Esophagus muscularis mucosa (tissue), 4 donors: Measurements from ENCODE around the gene ZNF672. TPM values are rescaled to one million over a fixed set of nuclear protein-coding genes. Genes with fewer than 3 reads are reported as not detected.

ENCODE experiments used
- DNase-seq: peaks from one replicate; pipeline ENCODE4 v3.0.0-alpha.2; 2017; ENCODE audit errors: extremely low spot score
- H3K27ac ChIP-seq, 4 donors: fragments of 200-600 bp; sonication (generic); replicated peaks in 1 of 4; 1 replicate in 3 of 4; 2 replicates in 1 of 4; pipeline ENCODE4 v1.5.1; 2016 to 2019; ENCODE audit warnings: mild to moderate bottlenecking in 1 of 4
- H3K27me3 ChIP-seq, 4 donors: fragments of 200-600 bp; sonication (generic); one replicate each; pipeline versions ENCODE4 v1.5.1 to v1.6.0; 2016 to 2019
- H3K36me3 ChIP-seq, 4 donors: fragments of 200-600 bp; sonication (generic); one replicate each; pipeline ENCODE4 v1.5.1; 2016 to 2019
- H3K4me1 ChIP-seq, 4 donors: fragments of 200-600 bp; sonication (generic); one replicate each; pipeline ENCODE4 v1.5.1; 2016 to 2019
- H3K4me3 ChIP-seq, 4 donors: fragments of 200-600 bp; sonication (generic); 1 replicate in 2 of 4; 2 replicates in 2 of 4; pipeline ENCODE4 v1.5.1; 2016 to 2019; ENCODE audit warnings: mild to moderate bottlenecking in 4 of 4, moderate library complexity in 1 of 4
- H3K9me3 ChIP-seq, 4 donors: fragments of 200-600 bp; sonication (generic); 1 replicate in 3 of 4; 2 replicates in 1 of 4; pipeline ENCODE4 v1.5.1; 2016 to 2019
- CTCF ChIP-seq, 3 experiments: fragments of 200-600 bp in 2 of 3; fragments of 450-650 bp in 1 of 3; sonication (generic) in 2 of 3; IDR thresholded peaks; one replicate each; pipeline ENCODE4 v1.5.1; 2017 to 2019; ENCODE audit warnings: antibody characterized with exemption in 3 of 3, mild to moderate bottlenecking in 2 of 3, moderate library complexity in 1 of 3
- EP300 ChIP-seq: sonication (generic); formaldehyde crosslinking; IDR thresholded peaks from one replicate; pipeline ENCODE4 v1.6.1; 2017; ENCODE audit warnings: antibody characterized with exemption
- POLR2A ChIP-seq: fragments of 450-650 bp; IDR thresholded peaks from one replicate; pipeline ENCODE4 v1.6.1; 2017; ENCODE audit warnings: antibody characterized with exemption, moderate library complexity, mild to moderate bottlenecking, low read depth
- POLR2AphosphoS5 ChIP-seq, 2 donors: sonication (generic); formaldehyde crosslinking; IDR thresholded peaks; one replicate each; pipeline ENCODE4 v1.6.1; 2017; ENCODE audit warnings: antibody characterized with exemption in 2 of 2
- WGBS: methylation state at CpG from one replicate; pipeline ENCODE4 v1.1.5; 2018; 5-methylcytosine and 5-hydroxymethylcytosine counted together
- intact Hi-C: fragments of 100-400 bp; cut with DNase I; formaldehyde crosslinking; loops from one replicate; pipeline ENCODE4 v1.15.1; 2023
- total RNA-seq, 4 donors: library from RNA; depleted of rRNA; stranded (reverse); fragments of >200 nt; gene quantifications; one replicate each; pipeline versions ENCODE4 v1.1.0 to v1.2.1, GENCODE V29; 2016

ZNF672 gene
- total RNA-seq, 4 donors from 2014 or later = 30.3 to 46.4 (median 39.3) TPM

- no peak for DNase-seq
- 85% methylated on average over 10 of the region's 10 CpGs for WGBS
- no peaks in the 10 kb centered on the region for H3K27me3 ChIP-seq
These were observed 27.9 kb upstream of the ZNF672 start for GRCh38 chr1:248810000-248810726.

GRCh38 chr1:248810727-248811513 is 27.1 kb upstream of the ZNF672 start:
- TF ChIP-seq EP300 (no peak), POLR2AphosphoS5 (IDR thresholded peaks at IDR 0.05) (no peak), POLR2A (no peak), CTCF (IDR thresholded peaks at IDR 0.05) (no peak)
- Histone ChIP-seq H3K36me3 (peaks cover 30 to 51% (median 49%) of the 10 kb centered on the region in 4 donors), H3K4me3 (no peak overlapping the region), H3K27me3 (no peaks in the 10 kb centered on the region), H3K4me1 (peaks cover 11 to 35% (median 24%) of the 10 kb centered on the region in 4 donors), H3K27ac (no peak overlapping the region), H3K9me3 (no peaks in the 10 kb centered on the region)
- 52% methylated on average over 11 of the region's 12 CpGs for WGBS
- intact Hi-C loops = no loop called here
- no peak for DNase-seq

More at GRCh38 chr1:248810000-248810726, 27.9 kb upstream of the ZNF672 start:
- H3K27ac ChIP-seq = no peak overlapping the region
- H3K36me3 ChIP-seq = peaks cover 25 to 44% (median 42%) of the 10 kb centered on the region in 4 donors
- H3K4me3 ChIP-seq = no peak overlapping the region
- H3K4me1 ChIP-seq = peaks cover 11 to 35% (median 24%) of the 10 kb centered on the region in 4 donors
- TF ChIP-seq EP300 = no peak
- TF ChIP-seq CTCF (IDR thresholded peaks at IDR 0.05) = no peak
- TF ChIP-seq POLR2AphosphoS5 (IDR thresholded peaks at IDR 0.05) = no peak
- no peak for TF ChIP-seq POLR2A
- intact Hi-C loops = no loop called here
- H3K9me3 ChIP-seq = no peaks in the 10 kb centered on the region

GRCh38 chr1:248811514-248812490 is 26.2 kb upstream of the ZNF672 start:
- WGBS = 61% methylated on average over 18 of the region's 57 CpGs
- H3K27me3 ChIP-seq = no peaks in the 10 kb centered on the region
- H3K27ac ChIP-seq = no peak overlapping the region
- H3K4me3 ChIP-seq = no peak overlapping the region
- no peak for DNase-seq
- TF ChIP-seq POLR2A = no peak
- no peak for TF ChIP-seq POLR2AphosphoS5 (IDR thresholded peaks at IDR 0.05)
- TF ChIP-seq EP300 = no peak
- no peak for TF ChIP-seq CTCF (IDR thresholded peaks at IDR 0.05)
- peaks cover 37 to 60% (median 58%) of the 10 kb centered on the region in 4 donors for H3K36me3 ChIP-seq
- H3K9me3 ChIP-seq = no peaks in the 10 kb centered on the region
- H3K4me1 ChIP-seq = peaks cover 11 to 26% (median 21%) of the 10 kb centered on the region in 4 donors
- intact Hi-C loops = no loop called here

- 97% methylated on average over 23 of the region's 23 CpGs for WGBS
These were observed 25.1 kb upstream of the ZNF672 start for GRCh38 chr1:248812736-248813425.

More at GRCh38 chr1:248812736-248813425, 25.1 kb upstream of the ZNF672 start:
- Histone ChIP-seq H3K9me3 (no peaks in the 10 kb centered on the region), H3K4me3 (no peak overlapping the region), H3K27ac (no peak overlapping the region), H3K4me1 (peaks cover 11 to 20% (median 15%) of the 10 kb centered on the region in 4 donors), H3K36me3 (peaks cover 37 to 68% (median 64%) of the 10 kb centered on the region in 4 donors), H3K27me3 (no peaks in the 10 kb centered on the region)
- no peak for DNase-seq
- intact Hi-C loops = no loop called here
- TF ChIP-seq POLR2AphosphoS5 (IDR thresholded peaks at IDR 0.05) (no peak), POLR2A (no peak), CTCF (IDR thresholded peaks at IDR 0.05) (no peak), EP300 (no peak)
